ENCODE data around the gene DBP. TPM values are rescaled to one million over a fixed set of nuclear protein-coding genes. Genes with fewer than 3 reads are reported as not detected.

Gene DBP
- total and polyA plus RNA-seq, 2 of the 13 experiments (the other 11 are each of a cell fraction or from before 2014, with no cell fraction given) = 1.7 to 5.8 TPM

- TF ChIP-seq ZNF318 (CRISPR knock-in tag; IDR thresholded peaks at IDR 0.05) (no peak), GRHL1 (CRISPR knock-in tag; conservative IDR thresholded peaks at IDR 0.05) (no peak), U2AF2 (IDR thresholded peaks at IDR 0.05; ENCODE audit: low read depth, low read length) (peak; percentile 96), ZBTB7A (CRISPR knock-in tag; IDR thresholded peaks at IDR 0.05) (peak; percentile 21; the same call in 1 of the 2 replicates), MTA1 (CRISPR knock-in tag; IDR thresholded peaks at IDR 0.05; ENCODE audit: borderline replicate concordance) (peak; percentile 35; the same call in 1 of the 2 replicates), GATAD1 (CRISPR knock-in tag; IDR thresholded peaks at IDR 0.05) (peak; percentile 51; the same call in 1 of the 2 replicates), MXD3 (CRISPR knock-in tag; IDR thresholded peaks at IDR 0.05) (0 out of 2 replicates have a peak, but pooled peaks have one; percentile 30), ZNF775 (CRISPR knock-in tag; IDR thresholded peaks at IDR 0.05; ENCODE audit: borderline replicate concordance) (no peak), GPN1 (CRISPR knock-in tag; IDR thresholded peaks at IDR 0.05; ENCODE audit: borderline replicate concordance) (no peak), SUZ12 (IDR thresholded peaks at IDR 0.05; ENCODE audit: low read depth, low read length) (no peak), ZZZ3 (CRISPR knock-in tag; IDR thresholded peaks at IDR 0.05; ENCODE audit: borderline replicate concordance) (no peak), PHF21A (CRISPR knock-in tag; IDR thresholded peaks at IDR 0.05) (no peak), BORCS8-MEF2B (CRISPR knock-in tag; IDR thresholded peaks at IDR 0.05) (no peak)
- TF ChIP-seq, protein P1, sequence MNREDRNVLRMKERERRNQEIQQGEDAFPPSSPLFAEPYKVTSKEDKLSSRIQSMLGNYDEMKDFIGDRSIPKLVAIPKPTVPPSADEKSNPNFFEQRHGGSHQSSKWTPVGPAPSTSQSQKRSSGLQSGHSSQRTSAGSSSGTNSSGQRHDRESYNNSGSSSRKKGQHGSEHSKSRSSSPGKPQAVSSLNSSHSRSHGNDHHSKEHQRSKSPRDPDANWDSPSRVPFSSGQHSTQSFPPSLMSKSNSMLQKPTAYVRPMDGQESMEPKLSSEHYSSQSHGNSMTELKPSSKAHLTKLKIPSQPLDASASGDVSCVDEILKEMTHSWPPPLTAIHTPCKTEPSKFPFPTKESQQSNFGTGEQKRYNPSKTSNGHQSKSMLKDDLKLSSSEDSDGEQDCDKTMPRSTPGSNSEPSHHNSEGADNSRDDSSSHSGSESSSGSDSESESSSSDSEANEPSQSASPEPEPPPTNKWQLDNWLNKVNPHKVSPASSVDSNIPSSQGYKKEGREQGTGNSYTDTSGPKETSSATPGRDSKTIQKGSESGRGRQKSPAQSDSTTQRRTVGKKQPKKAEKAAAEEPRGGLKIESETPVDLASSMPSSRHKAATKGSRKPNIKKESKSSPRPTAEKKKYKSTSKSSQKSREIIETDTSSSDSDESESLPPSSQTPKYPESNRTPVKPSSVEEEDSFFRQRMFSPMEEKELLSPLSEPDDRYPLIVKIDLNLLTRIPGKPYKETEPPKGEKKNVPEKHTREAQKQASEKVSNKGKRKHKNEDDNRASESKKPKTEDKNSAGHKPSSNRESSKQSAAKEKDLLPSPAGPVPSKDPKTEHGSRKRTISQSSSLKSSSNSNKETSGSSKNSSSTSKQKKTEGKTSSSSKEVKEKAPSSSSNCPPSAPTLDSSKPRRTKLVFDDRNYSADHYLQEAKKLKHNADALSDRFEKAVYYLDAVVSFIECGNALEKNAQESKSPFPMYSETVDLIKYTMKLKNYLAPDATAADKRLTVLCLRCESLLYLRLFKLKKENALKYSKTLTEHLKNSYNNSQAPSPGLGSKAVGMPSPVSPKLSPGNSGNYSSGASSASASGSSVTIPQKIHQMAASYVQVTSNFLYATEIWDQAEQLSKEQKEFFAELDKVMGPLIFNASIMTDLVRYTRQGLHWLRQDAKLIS (CRISPR knock-in tag; IDR thresholded peaks at IDR 0.05) = no peak
Observed at GRCh38 chr19:48646001-48646721, 9.0 kb upstream of the DBP start, which contains the start of gene CA11 (continued).

Data from HepG2 (cell line).